Measurements from ENCODE around the gene SLC3A2. TPM values are rescaled to one million over a fixed set of nuclear protein-coding genes. Genes with fewer than 3 reads are reported as not detected.
A peak's percentile ranks its signal among the peaks of the same experiment; 100 is the strongest.

The SLC3A2 gene
- total RNA-seq, 1 experiment from 2014 or later: 334 TPM

- H3K9me3 Mint-ChIP-seq: no peaks in the 10 kb centered on the region
- CTCF ChIA-PET: interaction anchor here (1.1 to 14.1 kb wide), 7 partner anchors 12 to 90 kb away, joined by 5 to 268 read pairs (median 11); no protein-coding TSS in a partner anchor
- TF ChIP-seq NR3C1 (CRISPR knock-in tag; conservative IDR thresholded peaks at IDR 0.05; ENCODE audit: low read depth) (no peak), FOXP4 (CRISPR knock-in tag; IDR thresholded peaks at IDR 0.05) (no peak), ETV6 (CRISPR knock-in tag; IDR thresholded peaks at IDR 0.05) (no peak), ATF1 (CRISPR knock-in tag; IDR thresholded peaks at IDR 0.05) (no peak), USF2 (CRISPR knock-in tag; IDR thresholded peaks at IDR 0.05) (no peak), IRF1 (CRISPR knock-in tag; IDR thresholded peaks at IDR 0.05) (no peak), ZNF138 (CRISPR knock-in tag; conservative IDR thresholded peaks at IDR 0.05) (no peak), OVOL2 (CRISPR knock-in tag; IDR thresholded peaks at IDR 0.05; ENCODE audit: borderline replicate concordance) (no peak)
- peaks cover 24% of the 10 kb centered on the region for H3K4me1 Mint-ChIP-seq
- H3K27ac Mint-ChIP-seq: no peak overlapping the region
- POLR2A ChIA-PET: no interaction called here
- peaks cover 44% of the 10 kb centered on the region for H3K27me3 Mint-ChIP-seq (ENCODE audit: low read depth)
- ATAC-seq (no peak), DNase-seq (ENCODE audit: low spot score) (no peak)
- H3K36me3 Mint-ChIP-seq: no peaks in the 10 kb centered on the region
- no peak overlapping the region for H3K4me3 Mint-ChIP-seq
Measured at GRCh38 chr11:62930666-62931065, 50.0 kb downstream of the SLC3A2 start.

DNA sequence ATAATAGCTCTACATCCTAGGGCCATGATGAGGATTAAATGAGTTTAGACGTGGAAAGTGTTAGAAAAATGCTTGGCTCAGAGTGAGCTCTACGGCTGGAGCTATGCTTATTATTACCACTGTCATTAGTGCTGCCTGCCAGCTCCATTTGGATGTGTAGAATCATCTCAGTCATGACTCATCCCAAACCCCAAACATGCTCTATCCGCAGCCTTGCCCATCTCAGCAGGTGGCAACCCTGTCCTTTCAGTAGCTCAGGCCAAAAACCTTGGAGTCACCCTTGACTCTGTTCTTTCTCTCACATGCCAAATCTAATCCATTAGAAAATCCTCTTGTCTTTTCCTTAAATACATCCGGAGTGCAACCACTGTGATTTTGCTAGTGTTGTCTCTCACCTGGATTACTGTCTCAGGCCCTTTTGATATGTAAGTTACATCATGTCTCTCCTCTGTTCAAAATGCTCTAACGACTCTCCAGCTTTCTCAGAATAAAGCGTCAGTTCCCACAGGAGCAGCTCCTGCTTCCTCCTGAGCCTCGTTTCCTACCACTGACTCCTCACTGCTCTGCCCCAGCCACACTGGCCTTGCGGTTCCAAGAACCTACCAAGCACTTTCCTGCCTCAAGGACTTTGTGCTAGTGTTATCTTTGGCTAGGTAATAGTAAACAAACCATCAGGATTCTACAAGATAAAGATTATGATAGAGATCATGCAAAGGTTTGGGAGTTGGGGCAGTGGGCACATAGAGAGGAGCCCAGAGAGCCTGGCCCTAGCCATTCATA lies 51.0 kb downstream of the SLC3A2 start:
- Mint-ChIP-seq H3K4me1 (peaks cover 23% of the 10 kb centered on the region), H3K4me3 (no peak overlapping the region), H3K27me3 (ENCODE audit: low read depth) (peaks cover 34% of the 10 kb centered on the region), H3K36me3 (no peaks in the 10 kb centered on the region), H3K27ac (no peak overlapping the region), H3K9me3 (no peaks in the 10 kb centered on the region)
- POLR2A ChIA-PET: interaction anchor here (0.6 kb wide), 1 partner anchor 41 kb away, joined by 3 read pairs; no protein-coding TSS in a partner anchor
- DNase-seq (ENCODE audit: low spot score): no peak
- CTCF ChIA-PET: interaction anchor here (0.9 to 1.4 kb wide), 6 partner anchors 11 to 145 kb away, joined by 3 to 12 read pairs (median 8); no protein-coding TSS in a partner anchor
- no peak for ATAC-seq
- no peak for TF ChIP-seq ARID4B (CRISPR knock-in tag; IDR thresholded peaks at IDR 0.05; ENCODE audit: borderline replicate concordance)
- peak; percentile 93 for TF ChIP-seq ZNF121 (CRISPR knock-in tag; IDR thresholded peaks at IDR 0.05)

DNA sequence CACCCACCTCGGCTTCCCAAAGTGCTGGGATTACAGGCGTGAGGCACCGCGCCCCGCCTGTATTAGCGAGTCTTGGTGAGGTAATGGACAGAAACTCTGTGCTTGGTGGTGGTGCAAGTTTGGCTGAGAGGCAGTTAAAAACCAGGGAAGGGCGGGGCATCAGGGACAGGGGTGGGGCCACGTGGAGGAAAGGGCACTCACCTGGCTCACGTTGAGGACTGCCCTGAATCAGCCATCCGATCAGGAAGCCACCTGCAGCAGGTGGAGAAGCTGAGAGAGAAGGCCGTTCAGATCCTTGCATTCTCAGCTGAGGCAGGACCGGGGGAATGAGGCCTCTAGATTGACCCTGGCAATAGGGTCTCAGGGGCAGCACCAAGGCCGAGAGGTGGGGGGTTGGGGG lies 52.6 kb downstream of the SLC3A2 start:
- H3K27ac Mint-ChIP-seq: no peak overlapping the region
- H3K4me1 Mint-ChIP-seq: peaks cover 10% of the 10 kb centered on the region
- H3K4me3 Mint-ChIP-seq: no peak overlapping the region
- ChIA-PET CTCF (interaction anchor here (0.6 to 0.7 kb wide), 2 partner anchors 9 to 28 kb away, joined by 3 read pairs; no protein-coding TSS in a partner anchor), POLR2A (no interaction called here)
- ATAC-seq: no peak
- H3K9me3 Mint-ChIP-seq: peaks cover 10% of the 10 kb centered on the region
- TF ChIP-seq PREB (CRISPR knock-in tag; IDR thresholded peaks at IDR 0.05; ENCODE audit: borderline replicate concordance) (no peak), ZNF138 (CRISPR knock-in tag; conservative IDR thresholded peaks at IDR 0.05) (no peak)
- DNase-seq (ENCODE audit: low spot score): no peak
- H3K27me3 Mint-ChIP-seq (ENCODE audit: low read depth): peaks cover 18% of the 10 kb centered on the region
- peaks cover 8% of the 10 kb centered on the region for H3K36me3 Mint-ChIP-seq
